GM19238 (cell line): Measurements from ENCODE around the gene VPS39.
A peak's percentile ranks its signal among the peaks of the same experiment; 100 is the strongest.
"Not testable (repeated sequence)": the region's sequence is repeated elsewhere in the genome, so short reads cannot be mapped to it uniquely, and the experiment has no call there.

ENCODE experiments used
- DNase-seq: peaks from one replicate; pipeline ENCODE4 v3.0.0; 2011; ENCODE audit warnings: low spot score; ENCODE audit not compliant: insufficient read length

VPS39 gene, protein sequence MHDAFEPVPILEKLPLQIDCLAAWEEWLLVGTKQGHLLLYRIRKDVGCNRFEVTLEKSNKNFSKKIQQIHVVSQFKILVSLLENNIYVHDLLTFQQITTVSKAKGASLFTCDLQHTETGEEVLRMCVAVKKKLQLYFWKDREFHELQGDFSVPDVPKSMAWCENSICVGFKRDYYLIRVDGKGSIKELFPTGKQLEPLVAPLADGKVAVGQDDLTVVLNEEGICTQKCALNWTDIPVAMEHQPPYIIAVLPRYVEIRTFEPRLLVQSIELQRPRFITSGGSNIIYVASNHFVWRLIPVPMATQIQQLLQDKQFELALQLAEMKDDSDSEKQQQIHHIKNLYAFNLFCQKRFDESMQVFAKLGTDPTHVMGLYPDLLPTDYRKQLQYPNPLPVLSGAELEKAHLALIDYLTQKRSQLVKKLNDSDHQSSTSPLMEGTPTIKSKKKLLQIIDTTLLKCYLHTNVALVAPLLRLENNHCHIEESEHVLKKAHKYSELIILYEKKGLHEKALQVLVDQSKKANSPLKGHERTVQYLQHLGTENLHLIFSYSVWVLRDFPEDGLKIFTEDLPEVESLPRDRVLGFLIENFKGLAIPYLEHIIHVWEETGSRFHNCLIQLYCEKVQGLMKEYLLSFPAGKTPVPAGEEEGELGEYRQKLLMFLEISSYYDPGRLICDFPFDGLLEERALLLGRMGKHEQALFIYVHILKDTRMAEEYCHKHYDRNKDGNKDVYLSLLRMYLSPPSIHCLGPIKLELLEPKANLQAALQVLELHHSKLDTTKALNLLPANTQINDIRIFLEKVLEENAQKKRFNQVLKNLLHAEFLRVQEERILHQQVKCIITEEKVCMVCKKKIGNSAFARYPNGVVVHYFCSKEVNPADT

DNA sequence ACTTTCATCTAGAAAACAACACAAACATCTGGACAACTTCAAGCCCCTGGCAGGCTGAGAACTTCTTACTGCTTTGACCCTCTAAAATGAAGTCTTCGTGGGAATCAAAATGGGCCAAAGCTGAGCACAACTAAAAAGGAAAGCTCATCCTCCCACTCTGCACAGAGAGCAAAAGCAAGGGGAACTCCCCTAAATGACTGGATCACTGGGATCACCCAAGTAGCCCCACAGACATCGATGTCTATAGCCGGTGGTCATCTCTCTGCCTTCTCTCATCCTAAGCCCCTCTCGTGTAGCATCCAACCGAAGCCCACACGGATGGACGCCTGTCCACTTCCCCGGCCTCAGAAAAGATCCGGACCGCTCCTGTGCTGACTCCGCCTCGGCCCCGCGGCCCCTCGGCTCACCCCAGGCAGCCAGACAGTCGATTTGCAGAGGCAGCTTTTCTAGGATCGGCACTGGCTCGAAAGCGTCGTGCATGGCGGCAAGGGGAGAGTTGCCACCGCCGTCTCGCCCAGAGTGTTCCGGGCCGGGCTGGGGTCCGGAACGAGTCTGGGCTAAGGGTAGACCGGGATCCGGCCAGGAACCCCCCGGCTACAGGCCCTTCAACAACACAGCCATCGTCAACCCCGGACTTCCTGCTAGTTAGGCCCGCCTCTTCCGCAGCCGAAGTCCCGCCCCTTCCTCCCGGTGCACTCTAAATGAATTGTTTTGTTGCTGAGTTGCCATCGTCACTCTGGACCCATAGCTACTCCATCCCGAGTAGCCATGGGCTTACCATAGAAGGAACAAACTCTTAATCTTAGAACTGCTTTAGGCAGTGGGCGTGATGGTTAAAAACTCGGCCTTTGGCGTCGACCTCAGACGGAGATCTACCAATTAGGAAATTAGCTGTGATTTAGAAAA lies at the start of gene VPS39:
Gene VPS39, minus strand, starts transcription at position 631 of the 906 bp plus-strand sequence. Its CDS starts 151 bp downstream, at position 480.
- peak; percentile 77 for DNase-seq

DNA sequence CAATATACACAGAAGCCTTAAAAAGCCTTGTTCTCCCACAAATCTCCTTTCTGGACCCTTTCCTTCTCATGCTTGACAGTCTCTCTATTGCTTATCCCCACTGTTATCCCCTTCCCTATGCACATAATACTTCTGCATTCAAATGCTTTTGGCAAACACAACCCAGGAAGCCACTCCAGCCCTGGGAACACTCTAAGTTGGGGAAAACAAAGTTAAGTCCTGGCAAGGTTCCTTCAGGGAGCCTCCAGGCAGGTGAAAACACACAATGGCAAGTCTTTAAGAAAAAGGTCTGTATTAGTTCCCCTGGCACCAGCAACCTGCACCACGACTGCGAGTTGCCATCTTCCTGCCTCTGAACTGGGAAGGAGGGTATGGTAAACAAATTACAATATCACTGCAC lies 45.2 kb upstream of the VPS39 start:
- no peak for DNase-seq

DNA sequence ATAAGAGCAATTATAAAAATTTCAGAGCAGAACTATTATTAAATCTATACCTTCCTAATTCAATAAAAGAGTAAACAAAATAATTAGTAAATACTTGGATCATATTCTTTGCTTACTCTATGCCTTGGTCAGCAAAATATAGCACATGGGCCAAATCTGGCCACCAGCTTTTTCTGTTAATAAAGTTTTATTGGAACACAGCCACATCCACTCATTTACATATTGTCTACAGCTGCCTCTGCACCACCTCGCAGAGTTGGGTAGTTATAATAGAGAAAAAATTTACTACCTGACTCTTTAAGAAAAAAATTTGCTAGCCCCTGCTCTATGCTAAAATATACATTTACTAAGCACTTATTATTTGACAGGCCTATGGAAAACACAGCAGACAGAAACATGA lies 32.7 kb upstream of the VPS39 start:
- no peak for DNase-seq

DNA sequence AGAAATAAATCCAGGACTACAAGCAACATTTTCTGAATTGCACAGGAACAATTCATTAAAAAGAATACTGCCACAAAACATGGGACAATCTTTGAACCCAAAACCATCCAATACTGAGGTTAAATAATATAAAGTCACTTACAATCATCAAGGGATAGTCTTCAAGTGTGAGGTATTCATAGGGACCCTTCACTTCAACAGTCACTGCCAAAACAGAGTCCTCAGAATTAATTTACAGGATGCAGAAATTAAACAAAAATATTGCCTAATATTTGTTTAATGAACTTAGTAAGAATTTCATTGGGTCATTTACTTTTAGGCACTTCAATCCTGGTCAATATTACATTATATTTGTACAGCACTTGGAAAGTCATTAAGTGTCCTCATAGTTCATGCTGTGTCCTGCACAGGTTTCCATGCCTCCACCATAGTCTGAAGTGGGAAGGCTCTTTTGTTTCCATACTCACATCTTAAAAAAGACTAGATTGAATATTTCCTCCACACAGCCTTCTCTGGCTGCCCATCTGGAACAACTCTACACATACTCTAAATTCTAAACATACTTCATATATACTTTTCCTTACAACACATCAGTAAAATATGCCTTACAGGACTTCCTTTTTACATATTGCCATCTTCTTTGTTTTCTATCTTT lies 31.6 kb upstream of the VPS39 start:
- DNase-seq, result no peak

DNA sequence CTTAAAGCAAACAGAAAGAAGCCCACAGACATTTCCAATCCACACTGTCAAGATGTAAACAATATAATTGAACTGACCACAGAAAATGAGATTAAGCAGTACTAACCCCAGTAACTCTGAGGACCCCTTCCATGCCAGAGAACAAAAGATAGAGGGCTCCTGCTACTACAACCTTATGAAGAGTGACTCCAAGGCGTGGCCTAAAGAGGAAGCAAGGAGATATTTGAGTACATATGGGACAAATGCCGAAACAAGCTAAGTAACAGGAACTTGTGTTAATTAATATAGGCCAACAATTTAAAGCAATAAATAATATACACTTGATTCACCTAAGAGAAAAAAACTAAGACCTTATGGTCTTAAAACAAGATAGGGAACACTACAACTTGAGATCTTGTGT lies 25.0 kb upstream of the VPS39 start:
- DNase-seq, result no peak

DNA sequence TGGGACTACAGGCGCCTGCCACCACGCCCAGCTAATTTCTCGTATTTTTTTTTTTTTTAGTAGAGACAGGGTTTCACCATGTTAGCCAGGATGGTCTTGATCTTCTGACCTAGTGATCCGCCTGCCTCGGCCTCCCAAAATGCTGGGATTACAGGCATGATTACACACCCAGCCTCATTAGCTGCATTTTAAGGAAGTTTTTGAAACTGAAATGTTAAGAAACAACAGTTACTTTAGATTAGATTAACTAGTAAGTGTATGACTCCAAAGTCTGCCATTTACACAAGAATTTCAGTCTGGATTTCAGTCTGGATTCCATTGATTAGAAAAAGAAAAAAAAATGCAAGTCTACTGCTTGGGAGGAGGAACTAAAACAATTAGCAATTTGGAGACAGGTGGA lies 24.5 kb upstream of the VPS39 start:
- no peak for DNase-seq

DNA sequence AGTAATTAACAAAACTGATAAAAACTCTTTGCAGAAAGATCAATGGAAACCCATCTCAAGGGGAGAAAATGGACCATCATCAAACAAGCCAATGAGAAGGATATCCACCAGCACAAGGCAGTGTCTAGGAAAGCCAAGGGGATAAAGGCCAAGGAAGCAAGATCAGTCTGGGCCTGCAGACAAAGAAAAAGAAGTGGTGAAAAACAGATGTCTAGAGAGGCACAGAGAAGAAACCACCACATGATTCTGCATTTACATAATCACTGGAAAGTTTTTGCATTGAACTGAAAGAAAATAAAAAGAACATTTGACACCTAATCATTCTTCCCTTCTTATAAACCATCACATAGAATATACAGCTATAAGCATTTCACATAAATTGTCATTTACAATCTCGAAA lies 23.0 kb upstream of the VPS39 start:
- no peak for DNase-seq

DNA sequence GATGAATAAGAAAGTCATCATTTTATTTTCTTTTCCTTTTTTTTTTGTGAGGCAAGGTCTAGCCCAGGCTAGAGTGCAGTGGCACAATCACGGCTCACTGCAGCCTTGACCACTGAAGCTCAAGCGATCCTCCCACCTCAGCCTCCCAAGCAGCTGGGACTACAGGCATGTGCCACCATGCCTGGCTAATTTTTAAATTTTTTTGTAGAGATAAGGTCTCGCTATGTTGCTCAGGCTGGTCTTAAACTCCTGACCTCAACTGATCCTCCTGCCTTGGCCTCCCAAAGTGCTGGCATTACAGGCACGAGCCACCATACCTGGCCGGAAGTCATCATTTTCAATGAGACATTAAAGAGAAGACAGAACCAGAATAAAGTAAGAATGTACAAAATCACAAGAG lies 20.9 kb upstream of the VPS39 start:
- not testable (repeated sequence) for DNase-seq

DNA sequence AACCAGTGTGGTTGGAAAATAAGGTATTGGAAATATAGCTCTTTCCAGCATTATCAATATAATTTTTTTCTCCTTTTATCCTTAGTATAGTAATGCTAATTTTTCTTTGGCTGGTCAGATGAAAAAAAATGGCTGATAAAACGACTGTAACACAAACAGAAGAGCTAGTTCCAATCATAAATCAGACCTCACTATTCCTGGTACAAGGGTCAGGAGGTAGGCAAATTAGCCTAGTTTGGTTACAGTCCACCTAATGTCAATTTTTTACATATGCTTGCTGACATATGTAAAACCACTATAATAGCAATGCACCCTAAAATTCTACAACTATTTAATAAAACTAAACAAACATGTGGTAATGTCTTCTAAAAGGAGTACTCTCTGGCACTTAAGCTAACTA lies 19.9 kb upstream of the VPS39 start:
- DNase-seq, result no peak

DNA sequence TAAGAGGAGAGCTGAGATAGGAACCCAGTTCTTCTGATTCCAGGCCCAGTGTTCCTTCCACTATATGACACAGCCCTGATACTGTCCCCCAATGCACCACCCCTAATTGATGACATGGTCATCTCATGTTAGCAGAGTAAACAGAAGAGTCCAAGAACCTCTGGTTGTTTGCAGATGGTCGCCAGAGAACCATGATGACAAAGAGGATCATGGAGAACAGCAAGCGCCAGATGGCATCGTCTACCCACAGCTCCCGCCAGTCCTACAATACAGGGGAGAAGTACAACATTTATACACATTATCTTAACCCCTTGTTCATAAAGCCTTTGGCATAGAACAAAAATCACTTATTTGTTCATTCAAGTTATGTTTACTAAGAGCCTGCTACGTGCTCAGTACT lies 18.5 kb upstream of the VPS39 start:
- no peak for DNase-seq

DNA sequence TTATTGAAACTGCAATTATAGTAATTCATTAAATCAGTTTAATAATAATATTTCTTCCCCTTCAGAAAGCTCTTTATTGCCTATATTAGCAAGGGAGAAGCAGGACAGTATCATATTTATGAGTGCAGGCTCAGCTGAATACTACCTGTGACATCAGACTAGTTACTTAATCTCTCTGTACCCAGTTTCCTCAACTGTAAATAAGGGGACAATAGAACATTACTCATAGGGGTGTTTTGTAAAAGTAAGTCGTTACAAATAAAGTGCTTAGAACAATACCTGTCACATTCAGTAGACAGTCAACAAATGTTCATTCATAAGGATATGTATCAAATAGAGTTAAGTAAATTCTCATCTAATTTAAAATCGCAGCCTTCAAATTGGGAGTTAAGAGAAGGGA lies 12.1 kb upstream of the VPS39 start:
- no peak for DNase-seq

DNA sequence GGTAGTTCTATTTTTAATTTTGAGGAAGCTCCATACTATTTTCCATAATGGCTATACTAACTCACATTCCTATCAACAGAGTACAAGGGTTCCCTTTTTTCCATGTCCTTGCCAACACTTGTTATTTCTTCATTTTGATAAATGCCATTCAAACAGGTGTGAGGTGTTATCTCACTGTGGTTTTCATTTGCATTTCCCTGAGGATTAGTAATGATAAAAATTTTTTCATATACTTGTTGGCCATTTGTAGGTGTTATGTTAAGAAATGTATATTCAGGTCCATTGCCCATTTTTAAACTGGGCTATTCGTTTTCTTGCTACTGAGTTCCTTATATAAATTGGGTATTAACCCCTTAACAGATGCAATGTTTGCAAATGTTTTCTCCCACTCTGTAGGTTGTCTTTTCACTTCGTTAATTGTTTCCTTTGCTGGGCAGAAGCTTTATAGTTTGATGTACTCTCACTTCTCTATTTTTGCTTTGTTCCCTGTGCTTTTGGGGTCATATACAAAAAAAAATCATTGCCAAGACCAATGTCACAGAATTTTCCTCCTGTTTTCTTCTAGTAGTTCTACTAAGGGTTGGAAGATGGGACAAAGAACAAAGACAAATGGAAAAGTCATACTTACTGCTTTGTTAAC lies 11.0 kb upstream of the VPS39 start:
- no peak for DNase-seq

DNA sequence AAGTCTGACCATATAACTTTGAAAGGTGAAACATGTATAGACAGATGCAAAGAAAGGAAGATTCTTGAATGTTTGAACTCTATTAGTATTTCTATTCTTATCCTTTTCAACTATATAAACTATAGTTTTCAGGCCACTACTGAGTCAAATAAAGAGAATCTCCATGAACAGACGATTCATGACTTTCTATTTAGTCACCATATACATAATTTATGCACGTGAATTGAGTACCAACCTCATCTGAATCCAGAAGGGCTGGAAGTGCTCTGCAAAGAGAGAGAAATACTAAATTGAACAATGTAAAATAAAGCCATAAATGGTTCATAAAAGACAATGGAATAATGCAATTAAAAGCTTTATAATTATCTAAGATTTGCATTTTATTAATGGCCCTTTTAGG lies 9.5 kb upstream of the VPS39 start:
- no peak for DNase-seq

DNA sequence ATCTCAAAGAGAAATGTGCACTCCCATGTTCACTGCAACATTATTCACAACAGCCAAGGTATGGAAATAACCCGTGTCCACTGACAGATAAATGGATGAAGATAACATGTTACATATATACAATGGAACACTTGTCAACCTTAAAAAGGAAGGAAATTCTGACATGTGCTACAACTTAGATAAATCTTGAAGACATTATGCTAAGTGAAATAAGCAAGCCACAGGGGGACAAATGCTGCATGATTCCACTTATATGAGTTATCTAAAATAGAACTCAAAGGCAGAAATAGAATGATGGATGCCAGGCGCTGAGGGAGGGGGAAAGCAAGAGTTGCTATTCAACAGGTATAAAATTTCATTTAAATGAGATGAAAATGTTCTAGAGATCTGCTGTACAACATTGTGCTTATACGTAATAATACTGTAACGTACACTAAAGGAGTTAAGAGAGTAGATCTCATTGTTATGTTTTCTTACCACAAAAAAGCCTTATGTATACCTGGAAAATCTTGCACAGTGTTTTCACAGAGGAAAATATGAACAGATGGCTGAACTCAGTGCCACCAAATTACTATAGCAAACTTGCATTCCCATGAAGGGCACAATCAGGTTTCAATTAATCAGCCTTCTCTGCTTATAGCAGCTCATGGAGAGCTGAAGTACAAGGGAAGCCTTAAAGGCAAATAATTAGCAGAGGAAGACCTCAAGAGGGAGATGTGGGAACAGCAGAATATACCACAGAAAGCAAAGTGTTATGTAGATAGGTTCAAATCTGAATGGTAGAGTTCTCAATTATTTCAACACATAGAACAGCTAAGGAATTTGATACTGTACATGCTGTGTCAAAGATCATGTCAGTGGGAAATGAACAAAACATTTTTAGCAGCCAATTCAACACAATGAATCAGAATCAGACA lies 8.1 kb upstream of the VPS39 start:
- DNase-seq, result no peak

DNA sequence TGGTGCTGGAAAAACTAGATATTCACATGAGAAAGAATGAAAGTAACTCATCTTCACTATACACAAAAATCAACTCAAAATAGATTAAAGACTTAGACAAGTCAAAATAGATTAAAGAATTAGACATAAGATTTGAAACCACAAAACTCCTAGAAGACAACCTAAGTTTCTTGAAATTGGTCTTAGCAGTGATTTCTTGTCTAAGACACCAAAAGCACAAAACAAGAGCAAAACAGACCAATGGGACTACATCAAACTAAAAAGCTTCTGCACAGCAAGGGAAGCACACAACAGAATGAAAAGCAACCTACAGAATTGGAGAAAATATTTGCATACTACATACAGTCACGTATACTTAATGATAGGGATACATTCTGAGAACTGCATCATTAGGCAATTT lies 6.5 kb upstream of the VPS39 start:
- DNase-seq, result no peak

DNA sequence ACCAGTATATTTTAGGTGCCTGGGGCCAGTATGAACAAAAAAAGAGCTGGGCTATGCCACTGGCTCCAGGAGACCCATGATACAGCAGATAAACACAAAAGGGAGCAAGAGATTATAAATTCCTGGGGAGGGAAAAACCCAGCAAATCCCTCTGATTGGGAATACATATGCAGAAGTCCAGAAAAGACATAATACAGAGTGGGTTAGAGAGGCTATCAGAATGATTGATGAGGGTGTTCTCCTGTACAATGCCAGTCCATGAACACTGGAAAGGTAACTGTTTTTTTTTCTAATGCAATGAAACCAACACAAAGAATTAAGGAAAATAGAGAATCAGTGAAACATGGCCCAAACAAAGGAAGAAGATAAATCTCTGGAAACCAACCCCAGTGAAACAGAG lies 5.4 kb upstream of the VPS39 start:
- DNase-seq, result no peak

DNA sequence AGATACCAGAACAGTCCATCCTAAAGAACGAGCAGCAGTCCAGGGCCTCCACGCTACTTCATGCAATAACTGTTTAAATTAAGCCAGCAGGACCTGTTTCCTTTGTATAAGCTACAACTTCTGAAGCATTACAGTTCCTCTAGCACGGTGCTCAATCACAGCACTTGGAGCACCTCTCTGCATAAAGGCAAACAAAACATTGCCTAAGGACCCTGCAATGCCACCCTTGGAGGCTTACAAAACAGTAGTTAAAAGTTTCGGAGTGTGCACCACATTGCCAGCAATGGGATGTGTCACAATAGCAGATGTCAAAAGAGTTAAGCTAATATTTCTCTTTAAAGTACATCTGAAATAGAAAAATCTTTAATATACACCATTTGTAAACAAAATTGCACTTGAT lies 2.6 kb upstream of the VPS39 start:
- no peak for DNase-seq

DNA sequence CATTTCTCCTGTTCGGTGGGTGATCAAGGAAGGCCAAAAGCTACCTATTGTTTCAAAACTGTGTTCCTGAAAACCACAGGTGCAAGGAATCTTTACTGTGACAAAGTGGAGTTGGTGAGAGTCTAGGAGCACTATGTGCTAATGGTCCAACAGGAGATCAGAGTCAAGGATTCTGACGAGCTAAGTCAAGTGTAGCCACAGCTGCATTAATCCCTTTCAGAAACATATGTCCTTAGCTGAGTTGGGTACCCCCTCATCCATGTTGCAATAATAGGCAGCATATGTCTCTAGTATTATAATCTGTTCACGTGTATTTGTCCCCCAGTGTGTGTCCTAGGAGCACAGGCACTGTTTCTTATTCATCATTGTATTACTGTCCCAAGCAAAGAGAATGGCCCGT lies 1.7 kb downstream of the VPS39 start:
- no peak for DNase-seq

DNA sequence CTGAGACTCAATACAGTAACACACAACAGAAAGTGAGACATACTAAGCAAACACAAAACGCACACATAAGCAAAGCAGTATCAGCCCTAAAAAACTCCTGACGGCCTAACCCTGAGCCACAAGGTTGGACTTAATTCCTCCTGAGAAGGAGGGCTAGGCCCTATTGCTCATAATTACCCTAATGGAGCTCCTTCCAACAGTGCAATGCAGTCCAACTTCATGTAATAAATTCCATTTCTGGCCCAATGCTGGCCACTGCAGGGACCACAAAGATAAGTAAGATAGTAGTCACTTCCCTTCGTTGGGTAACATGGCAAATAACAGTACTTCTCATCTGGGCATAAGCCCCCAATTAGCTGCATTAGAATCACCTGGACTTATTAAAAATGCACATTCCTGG lies 4.2 kb downstream of the VPS39 start:
- DNase-seq, result no peak

DNA sequence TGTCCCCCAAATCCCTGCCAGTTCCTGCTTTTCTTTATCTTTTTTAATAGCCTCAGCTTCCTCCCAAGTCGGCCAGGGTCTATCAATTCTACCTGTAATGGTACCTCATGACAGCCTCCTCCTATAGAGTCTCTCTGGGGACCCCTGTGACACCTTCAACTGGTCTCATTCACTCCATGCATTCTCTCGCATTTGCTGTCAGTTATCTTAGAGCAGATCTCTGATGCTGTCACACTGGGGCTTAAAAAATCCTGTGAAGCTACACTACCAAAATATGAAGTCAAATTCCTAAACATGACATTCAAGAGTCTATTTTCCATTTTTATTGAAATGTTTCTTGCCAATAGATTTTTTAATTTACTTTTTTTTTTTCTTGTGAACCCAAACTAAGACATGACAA lies 5.5 kb downstream of the VPS39 start:
- DNase-seq, result no peak
